NCI-H1092 treated with DMSO at 0.1 percent for 48 hours (cell line): Measurements from ENCODE around the gene AMBRA1.
"Not testable (repeated sequence)": the region's sequence is repeated elsewhere in the genome, so short reads cannot be mapped to it uniquely, and the experiment has no call there.

Experiments used
- DNase-seq: peaks from one replicate; lab custom pipeline; 2025; lab: John Stamatoyannopoulos, UW

AMBRA1 gene

GRCh38 chr11:46533396-46534100 is 60.3 kb downstream of the AMBRA1 start:
- no peak for DNase-seq

GRCh38 chr11:46529928-46530574 is 63.8 kb downstream of the AMBRA1 start:
- no peak for DNase-seq

GRCh38 chr11:46529095-46529905 is 64.5 kb downstream of the AMBRA1 start:
- peak; percentile 63 for DNase-seq

GRCh38 chr11:46528445-46529094 is 65.3 kb downstream of the AMBRA1 start:
- no peak for DNase-seq

GRCh38 chr11:46527591-46528130 is 66.2 kb downstream of the AMBRA1 start:
- DNase-seq: no peak

- no peak for DNase-seq
Measured at GRCh38 chr11:46526216-46527215, 67.3 kb downstream of the AMBRA1 start.

- DNase-seq: peak; percentile 10
Measured at GRCh38 chr11:46524201-46524770, 69.5 kb downstream of the AMBRA1 start.

- no peak for DNase-seq
Measured at GRCh38 chr11:46523290-46523689, 70.5 kb downstream of the AMBRA1 start.

GRCh38 chr11:46522682-46523281 is 71.0 kb downstream of the AMBRA1 start:
- no peak for DNase-seq

GRCh38 chr11:46521961-46522681 is 71.7 kb downstream of the AMBRA1 start:
- DNase-seq: no peak

GRCh38 chr11:46520971-46521745 is 72.7 kb downstream of the AMBRA1 start:
- DNase-seq: no peak

- DNase-seq: no peak
Measured at GRCh38 chr11:46519351-46519750, 74.5 kb downstream of the AMBRA1 start.

GRCh38 chr11:46518928-46519327 is 74.9 kb downstream of the AMBRA1 start:
- not testable (repeated sequence) for DNase-seq

GRCh38 chr11:46514370-46514769 is 79.5 kb downstream of the AMBRA1 start:
- no peak for DNase-seq

- peak; percentile 23 for DNase-seq
Measured at GRCh38 chr11:46513934-46514342, 79.9 kb downstream of the AMBRA1 start.

- no peak for DNase-seq
Measured at GRCh38 chr11:46512261-46512881, 81.5 kb downstream of the AMBRA1 start.

- no peak for DNase-seq
Measured at GRCh38 chr11:46511342-46511741, 82.5 kb downstream of the AMBRA1 start.

GRCh38 chr11:46508360-46508759 is 85.5 kb downstream of the AMBRA1 start:
- no peak for DNase-seq
